HuH-7.5 (cell line): Measurements from ENCODE around the gene AIF1.

ENCODE experiments used
- DNase-seq: peaks from one replicate; pipeline ENCODE4 v3.0.0; 2011; ENCODE audit warnings: low spot score

The AIF1 gene

DNA sequence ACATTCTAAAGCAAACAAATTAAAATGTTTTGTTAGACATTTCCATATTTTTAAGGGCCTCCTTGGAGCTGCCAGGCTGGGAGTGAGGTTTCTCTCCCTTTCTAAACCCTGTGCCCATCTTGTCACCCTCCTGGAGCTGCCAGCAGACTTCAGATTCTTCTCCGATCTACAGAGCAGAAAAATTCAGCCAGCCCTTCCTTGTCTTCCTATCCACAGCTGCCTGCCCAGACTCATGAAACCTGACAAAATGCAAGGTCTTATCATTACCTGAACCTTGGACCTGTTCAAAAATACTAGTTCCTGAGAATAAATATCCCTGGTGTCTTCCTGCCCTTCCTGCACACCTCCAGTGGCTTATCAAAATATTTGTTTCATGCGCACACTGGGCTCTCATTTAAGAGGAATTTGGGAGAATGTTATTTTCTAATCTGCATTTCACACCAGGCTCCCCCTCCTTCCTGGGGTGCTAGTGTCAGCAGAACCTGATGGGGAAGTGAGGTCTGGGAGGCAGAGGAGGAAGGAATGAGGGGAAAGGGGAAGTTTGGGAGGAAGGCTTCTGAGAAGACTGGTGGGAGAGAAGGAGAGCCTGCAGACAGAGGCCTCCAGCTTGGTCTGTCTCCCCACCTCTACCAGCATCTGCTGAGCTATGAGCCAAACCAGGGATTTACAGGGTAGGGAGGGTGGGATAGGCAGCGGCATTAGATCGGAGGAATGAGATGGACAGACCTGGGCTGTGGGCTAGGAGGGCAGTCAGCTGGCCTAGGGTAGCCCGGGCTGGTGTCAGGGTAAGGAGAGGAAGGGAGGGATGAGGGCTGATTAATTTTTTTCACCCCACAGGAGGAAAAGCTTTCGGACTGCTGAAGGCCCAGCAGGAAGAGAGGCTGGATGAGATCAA, at the start of gene AIF1:
Gene AIF1, plus strand, starts transcription at position 551 of the 895 bp plus-strand sequence. Its CDS starts 96 bp downstream, at position 647.
- DNase-seq, result no peak

- DNase-seq, result no peak
Observed at GRCh38 chr6:31567531-31568370, 47.3 kb upstream of the AIF1 start.

GRCh38 chr6:31568537-31568961, 46.5 kb upstream of the AIF1 start:
- no peak for DNase-seq

DNA sequence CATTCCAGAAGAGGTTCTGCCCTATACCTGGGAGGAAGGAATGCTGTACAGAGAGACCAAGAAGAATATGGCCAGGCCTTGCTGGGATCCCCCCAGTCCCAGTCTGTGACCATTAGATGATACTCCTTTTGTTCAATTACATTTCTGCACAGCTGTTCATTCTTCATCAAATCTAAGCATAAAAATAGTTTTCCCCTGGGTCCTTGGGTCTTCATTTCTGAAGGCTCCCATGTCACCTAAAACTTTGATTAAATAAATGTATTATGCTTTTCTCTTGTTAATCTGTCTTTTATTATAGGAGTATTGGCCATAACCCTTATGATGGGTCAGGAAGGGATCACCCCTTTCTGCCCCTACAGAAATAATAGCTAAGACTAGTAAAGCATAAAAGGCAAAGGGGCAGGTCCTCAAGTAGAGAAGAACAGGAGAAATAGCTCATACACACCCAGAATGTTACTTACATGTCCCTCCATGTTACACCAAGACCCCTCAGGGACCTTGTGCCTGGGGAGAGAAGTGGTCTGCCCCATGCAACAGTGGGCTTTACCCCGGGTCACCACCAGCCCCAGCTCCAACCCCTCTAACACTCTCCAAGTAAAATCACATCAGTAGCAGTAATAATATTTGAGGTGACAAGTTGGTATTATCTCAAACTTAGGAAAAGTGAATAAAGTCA, 45.0 kb upstream of the AIF1 start:
- no peak for DNase-seq

DNA sequence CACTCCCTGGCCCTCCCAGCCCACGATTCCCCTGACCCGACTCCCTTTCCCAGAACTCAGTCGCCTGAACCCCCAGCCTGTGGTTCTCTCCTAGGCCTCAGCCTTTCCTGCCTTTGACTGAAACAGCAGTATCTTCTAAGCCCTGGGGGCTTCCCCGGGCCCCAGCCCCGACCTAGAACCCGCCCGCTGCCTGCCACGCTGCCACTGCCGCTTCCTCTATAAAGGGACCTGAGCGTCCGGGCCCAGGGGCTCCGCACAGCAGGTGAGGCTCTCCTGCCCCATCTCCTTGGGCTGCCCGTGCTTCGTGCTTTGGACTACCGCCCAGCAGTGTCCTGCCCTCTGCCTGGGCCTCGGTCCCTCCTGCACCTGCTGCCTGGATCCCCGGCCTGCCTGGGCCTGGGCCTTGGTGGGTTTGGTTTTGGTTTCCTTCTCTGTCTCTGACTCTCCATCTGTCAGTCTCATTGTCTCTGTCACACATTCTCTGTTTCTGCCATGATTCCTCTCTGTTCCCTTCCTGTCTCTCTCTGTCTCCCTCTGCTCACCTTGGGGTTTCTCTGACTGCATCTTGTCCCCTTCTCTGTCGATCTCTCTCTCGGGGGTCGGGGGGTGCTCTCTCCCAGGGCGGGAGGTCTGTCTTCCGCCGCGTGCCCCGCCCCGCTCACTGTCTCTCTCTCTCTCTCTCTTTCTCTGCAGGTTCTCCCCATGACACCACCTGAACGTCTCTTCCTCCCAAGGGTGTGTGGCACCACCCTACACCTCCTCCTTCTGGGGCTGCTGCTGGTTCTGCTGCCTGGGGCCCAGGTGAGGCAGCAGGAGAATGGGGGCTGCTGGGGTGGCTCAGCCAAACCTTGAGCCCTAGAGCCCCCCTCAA, 42.8 kb upstream of the AIF1 start, which contains the start of gene LTA:
Gene LTA, plus strand, starts transcription at position 249 of the 871 bp plus-strand sequence. Its CDS starts 454 bp downstream, at position 703.
- DNase-seq, result no peak

DNA sequence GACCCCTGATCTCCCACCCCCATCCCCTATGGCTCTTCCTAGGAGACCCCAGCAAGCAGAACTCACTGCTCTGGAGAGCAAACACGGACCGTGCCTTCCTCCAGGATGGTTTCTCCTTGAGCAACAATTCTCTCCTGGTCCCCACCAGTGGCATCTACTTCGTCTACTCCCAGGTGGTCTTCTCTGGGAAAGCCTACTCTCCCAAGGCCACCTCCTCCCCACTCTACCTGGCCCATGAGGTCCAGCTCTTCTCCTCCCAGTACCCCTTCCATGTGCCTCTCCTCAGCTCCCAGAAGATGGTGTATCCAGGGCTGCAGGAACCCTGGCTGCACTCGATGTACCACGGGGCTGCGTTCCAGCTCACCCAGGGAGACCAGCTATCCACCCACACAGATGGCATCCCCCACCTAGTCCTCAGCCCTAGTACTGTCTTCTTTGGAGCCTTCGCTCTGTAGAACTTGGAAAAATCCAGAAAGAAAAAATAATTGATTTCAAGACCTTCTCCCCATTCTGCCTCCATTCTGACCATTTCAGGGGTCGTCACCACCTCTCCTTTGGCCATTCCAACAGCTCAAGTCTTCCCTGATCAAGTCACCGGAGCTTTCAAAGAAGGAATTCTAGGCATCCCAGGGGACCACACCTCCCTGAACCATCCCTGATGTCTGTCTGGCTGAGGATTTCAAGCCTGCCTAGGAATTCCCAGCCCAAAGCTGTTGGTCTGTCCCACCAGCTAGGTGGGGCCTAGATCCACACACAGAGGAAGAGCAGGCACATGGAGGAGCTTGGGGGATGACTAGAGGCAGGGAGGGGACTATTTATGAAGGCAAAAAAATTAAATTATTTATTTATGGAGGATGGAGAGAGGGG, 41.6 kb upstream of the AIF1 start:
- DNase-seq, result no peak

DNA sequence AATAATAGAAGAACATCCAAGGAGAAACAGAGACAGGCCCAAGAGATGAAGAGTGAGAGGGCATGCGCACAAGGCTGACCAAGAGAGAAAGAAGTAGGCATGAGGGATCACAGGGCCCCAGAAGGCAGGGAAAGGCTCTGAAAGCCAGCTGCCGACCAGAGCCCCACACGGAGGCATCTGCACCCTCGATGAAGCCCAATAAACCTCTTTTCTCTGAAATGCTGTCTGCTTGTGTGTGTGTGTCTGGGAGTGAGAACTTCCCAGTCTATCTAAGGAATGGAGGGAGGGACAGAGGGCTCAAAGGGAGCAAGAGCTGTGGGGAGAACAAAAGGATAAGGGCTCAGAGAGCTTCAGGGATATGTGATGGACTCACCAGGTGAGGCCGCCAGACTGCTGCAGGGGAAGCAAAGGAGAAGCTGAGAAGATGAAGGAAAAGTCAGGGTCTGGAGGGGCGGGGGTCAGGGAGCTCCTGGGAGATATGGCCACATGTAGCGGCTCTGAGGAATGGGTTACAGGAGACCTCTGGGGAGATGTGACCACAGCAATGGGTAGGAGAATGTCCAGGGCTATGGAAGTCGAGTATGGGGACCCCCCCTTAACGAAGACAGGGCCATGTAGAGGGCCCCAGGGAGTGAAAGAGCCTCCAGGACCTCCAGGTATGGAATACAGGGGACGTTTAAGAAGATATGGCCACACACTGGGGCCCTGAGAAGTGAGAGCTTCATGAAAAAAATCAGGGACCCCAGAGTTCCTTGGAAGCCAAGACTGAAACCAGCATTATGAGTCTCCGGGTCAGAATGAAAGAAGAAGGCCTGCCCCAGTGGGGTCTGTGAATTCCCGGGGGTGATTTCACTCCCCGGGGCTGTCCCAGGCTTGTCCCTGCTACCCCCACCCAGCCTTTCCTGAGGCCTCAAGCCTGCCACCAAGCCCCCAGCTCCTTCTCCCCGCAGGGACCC, 40.6 kb upstream of the AIF1 start:
- no peak for DNase-seq

DNA sequence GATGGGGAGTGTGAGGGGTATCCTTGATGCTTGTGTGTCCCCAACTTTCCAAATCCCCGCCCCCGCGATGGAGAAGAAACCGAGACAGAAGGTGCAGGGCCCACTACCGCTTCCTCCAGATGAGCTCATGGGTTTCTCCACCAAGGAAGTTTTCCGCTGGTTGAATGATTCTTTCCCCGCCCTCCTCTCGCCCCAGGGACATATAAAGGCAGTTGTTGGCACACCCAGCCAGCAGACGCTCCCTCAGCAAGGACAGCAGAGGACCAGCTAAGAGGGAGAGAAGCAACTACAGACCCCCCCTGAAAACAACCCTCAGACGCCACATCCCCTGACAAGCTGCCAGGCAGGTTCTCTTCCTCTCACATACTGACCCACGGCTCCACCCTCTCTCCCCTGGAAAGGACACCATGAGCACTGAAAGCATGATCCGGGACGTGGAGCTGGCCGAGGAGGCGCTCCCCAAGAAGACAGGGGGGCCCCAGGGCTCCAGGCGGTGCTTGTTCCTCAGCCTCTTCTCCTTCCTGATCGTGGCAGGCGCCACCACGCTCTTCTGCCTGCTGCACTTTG, 39.6 kb upstream of the AIF1 start, which contains the start of gene TNF:
Gene TNF, plus strand, starts transcription at position 231 of the 567 bp plus-strand sequence. Its CDS starts 177 bp downstream, at position 408.
- no peak for DNase-seq

- no peak for DNase-seq
Observed at GRCh38 chr6:31575952-31576685, 38.9 kb upstream of the AIF1 start.

DNA sequence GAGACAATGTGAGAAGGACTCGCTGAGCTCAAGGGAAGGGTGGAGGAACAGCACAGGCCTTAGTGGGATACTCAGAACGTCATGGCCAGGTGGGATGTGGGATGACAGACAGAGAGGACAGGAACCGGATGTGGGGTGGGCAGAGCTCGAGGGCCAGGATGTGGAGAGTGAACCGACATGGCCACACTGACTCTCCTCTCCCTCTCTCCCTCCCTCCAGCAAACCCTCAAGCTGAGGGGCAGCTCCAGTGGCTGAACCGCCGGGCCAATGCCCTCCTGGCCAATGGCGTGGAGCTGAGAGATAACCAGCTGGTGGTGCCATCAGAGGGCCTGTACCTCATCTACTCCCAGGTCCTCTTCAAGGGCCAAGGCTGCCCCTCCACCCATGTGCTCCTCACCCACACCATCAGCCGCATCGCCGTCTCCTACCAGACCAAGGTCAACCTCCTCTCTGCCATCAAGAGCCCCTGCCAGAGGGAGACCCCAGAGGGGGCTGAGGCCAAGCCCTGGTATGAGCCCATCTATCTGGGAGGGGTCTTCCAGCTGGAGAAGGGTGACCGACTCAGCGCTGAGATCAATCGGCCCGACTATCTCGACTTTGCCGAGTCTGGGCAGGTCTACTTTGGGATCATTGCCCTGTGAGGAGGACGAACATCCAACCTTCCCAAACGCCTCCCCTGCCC, 38.0 kb upstream of the AIF1 start:
- DNase-seq, result no peak

DNA sequence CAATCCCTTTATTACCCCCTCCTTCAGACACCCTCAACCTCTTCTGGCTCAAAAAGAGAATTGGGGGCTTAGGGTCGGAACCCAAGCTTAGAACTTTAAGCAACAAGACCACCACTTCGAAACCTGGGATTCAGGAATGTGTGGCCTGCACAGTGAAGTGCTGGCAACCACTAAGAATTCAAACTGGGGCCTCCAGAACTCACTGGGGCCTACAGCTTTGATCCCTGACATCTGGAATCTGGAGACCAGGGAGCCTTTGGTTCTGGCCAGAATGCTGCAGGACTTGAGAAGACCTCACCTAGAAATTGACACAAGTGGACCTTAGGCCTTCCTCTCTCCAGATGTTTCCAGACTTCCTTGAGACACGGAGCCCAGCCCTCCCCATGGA, 37.5 kb upstream of the AIF1 start:
- no peak for DNase-seq

GRCh38 chr6:31578184-31579118, 36.6 kb upstream of the AIF1 start:
- no peak for DNase-seq

GRCh38 chr6:31579119-31579505, 35.9 kb upstream of the AIF1 start:
- DNase-seq, result no peak

DNA sequence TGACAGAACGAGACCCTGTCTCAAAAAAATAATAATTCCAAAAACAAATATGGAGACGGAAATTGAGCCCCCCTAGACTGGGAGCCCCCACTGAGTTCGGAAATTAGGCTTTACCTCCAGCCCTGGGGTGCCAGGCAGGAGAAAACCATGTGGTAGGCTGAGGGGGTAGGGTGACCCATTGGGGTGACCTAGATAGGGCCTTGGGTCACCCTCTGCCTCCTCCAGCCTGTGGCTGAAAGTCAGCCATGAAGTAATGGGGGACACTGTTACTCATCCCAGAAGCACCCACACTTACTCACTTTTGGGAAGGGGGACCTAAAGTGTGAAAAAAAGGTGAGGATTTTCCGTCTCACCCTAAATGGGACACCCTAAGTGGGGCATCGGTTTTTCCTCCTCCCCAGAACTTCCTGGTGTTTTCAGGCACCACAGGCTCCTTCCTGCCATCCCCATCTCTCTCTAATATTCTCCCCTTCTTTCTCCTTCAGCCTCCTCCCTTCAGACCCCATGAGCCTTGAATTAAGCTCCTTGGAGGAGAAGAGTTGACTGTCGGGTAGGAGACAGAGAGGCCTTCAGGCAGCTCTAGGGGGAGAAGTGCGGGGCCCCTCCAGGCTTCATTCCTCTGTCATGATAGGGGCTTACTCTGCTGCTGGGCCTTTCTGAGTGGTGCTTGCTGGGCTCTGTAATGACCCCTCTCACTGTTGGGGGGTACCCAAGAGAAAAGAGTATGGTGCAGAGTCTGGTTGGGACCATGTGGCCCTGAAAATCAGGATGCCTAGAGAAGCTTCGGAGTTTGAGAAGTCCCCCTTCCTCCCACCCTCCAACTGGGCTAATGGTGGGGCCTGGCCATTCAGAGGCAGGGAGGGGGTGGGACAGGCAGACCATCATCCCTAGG, 35.2 kb upstream of the AIF1 start:
- no peak for DNase-seq

- DNase-seq, result no peak
Observed at GRCh38 chr6:31580438-31580740, 34.6 kb upstream of the AIF1 start.
